ENCODE results near the gene PIGA.

PIGA gene

GRCh38 chrX:15335135-15336022 lies at the start of gene PIGA:
Gene PIGA, minus strand, starts transcription at chrX:15335523. Its CDS starts 3,593 bp downstream, at chrX:15331930.
- peak; percentile 97 for DNase-seq

DNA sequence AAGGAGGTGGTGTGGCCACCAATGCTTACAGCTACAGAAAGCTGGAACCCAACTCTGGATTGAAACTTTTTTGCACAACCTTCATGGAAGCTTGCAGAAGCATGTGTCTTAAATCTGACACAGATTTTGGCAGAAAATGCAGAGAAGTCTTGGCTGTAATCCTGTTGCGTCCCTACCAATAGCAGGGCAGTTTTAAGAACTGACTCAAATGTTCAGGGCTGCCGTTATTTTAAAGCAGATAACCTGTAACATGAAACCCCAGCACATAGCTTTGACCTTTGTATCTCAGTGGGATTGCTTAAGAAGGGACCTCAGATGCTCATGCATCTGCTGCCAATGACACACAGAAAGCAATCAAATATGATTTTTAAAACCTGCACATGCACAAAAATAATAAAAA lies 49.0 kb upstream of the PIGA start, which contains the start of gene VEGFD:
Gene VEGFD, minus strand, starts transcription at position 110 of the 400 bp plus-strand sequence. CDS start 467 bp downstream, outside the sequence.
- DNase-seq, result no peak

GRCh38 chrX:15382813-15383212 lies 47.5 kb upstream of the PIGA start:
- no peak for DNase-seq

DNA sequence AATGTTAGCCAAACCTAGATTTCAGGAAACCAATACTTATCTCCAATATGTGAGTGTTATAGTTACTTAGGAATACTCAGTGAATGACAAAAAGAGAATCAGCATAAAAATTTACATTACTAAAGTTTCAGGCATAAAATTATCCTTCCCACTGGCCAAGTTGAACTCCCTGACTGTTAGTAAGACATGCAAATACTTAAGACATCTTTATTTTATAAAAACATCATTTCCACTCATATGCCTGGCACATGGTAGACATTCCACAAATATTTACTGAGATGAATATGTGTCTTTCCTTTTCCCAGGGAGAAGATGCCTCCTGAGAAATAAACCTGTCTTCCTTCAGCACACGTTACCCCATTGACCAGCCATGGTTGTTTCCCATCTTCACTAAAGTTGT lies 41.6 kb upstream of the PIGA start:
- no peak for DNase-seq

GRCh38 chrX:15373976-15374375 lies 38.7 kb upstream of the PIGA start:
- no peak for DNase-seq

DNA sequence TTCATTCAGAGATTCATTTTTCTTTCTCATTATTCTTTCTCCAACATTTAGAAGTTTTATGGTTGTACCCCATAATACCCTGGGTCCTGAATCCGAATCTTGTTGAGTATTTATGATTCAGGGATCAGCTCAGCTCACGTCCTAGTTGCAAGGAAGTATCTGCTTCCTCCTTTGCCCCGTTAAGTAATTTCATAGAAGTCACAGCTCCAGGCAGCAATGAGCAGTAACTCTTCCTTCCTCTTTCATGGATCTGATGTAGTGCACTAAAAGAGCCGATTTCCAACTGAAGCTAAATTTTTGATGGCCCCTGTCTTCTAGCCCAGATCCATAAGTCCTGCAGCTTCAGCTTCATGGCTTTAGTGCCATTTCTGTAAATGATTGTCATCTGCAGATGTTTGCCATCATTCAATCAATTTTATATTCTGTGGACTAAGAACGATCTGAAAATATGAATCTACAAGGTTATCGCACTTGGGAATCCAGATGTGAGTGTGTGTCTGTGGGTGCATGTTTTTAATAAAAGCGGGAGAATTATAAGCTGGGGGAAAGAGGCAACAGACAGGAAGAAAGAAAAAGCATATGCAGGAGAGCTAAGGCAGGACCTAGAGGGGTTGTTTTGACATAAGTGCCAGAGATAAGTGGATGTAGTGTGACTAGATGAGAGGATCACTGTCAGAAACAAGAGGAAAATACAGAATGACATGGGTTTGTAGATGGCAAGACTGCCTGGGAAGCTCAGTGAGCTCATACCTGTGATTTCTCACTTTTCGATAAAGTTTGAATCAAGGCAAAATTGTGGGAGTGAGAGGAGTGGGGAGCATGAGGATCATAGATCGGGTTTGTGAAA lies 31.4 kb upstream of the PIGA start:
- DNase-seq, result no peak

GRCh38 chrX:15359701-15360100 lies 24.4 kb upstream of the PIGA start:
- DNase-seq, result no peak

GRCh38 chrX:15358533-15358932 lies 23.2 kb upstream of the PIGA start:
- no peak for DNase-seq

GRCh38 chrX:15356444-15356843 lies 21.1 kb upstream of the PIGA start:
- DNase-seq, result no peak

- no peak for DNase-seq
Observed at GRCh38 chrX:15350329-15350996, 15.1 kb upstream of the PIGA start.

DNA sequence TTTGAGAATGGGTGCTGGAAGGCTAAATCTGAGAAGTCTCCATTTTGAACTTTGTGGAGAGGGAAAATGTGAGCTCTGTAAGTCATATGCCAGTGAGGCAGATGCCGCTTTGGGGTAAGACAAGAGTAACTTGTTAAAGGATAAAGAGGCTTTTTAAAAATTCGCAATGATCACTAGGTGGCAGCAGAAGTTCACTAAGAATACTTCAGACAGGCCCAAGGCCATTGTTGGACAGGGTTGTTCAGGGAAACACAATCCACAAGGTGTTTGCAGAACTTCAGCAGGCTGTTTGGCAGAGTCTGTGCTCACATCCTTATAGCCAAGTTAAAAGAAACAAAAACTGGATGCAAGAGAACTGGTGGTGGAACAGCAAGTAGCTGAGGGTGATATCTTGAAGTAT lies 13.7 kb upstream of the PIGA start:
- DNase-seq, result peak; percentile 29

- no peak for DNase-seq
Observed at GRCh38 chrX:15345976-15346375, 10.7 kb upstream of the PIGA start.

DNA sequence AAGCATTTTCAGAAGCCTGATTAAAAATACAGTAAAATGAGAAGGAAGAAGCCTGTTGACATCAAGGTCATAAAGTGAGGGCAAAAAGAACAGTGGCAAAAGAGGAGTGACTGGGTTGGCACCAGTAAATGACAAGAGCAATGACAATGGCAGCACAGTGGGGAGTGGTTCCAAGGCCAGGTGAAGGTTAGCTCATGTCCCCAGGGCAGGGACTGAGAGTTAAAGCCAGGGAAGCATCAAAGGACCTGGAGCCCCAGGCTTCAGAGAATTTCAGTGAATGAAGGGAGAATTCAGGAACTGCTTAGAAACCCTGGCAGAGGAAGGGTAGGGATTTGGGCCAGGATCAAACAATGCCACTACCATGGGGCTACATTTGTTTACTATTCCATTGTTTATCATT lies 8.8 kb upstream of the PIGA start:
- DNase-seq, result no peak

GRCh38 chrX:15343075-15343476 lies 7.8 kb upstream of the PIGA start:
- no peak for DNase-seq

- DNase-seq, result no peak
Observed at GRCh38 chrX:15340867-15341266, 5.5 kb upstream of the PIGA start.

DNA sequence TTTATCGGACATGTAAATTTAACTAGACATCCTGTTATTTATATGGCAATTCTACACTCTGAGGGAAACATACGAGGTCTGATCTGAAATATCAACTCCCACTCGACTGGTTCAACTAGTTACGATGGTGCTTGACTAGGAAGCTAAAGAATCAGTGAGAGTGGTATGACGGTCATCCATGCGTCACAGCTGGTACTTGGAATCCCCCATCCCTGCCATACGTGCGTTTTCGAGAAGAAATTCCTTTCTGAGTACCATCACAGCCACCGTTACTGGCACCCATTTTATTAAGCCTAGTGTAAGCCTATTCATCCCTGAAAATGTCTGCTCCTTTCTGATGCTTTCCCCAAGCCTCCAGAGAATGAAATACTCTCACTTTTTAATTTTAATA lies 695 bp upstream of the PIGA start:
- DNase-seq, result peak; percentile 28

DNA sequence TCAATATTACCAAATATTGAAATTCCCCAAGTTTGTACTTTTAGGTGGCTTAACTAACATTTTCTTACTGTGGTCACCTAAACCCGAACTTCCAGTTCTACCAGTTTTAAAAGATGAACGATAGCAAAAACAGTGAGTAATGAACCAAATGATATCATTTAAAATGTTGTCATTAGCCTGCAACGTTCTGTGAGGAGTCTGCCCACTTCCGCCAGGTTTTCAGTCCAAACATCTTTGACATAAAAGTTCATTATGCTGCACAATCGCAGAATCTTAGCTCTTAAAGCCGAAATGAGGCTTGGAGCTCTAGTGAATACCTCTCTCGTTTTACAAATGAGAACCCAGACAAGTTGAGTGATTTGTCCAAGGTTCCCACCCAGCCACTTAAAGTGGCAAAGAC lies 762 bp downstream of the PIGA start:
- DNase-seq, result no peak

GRCh38 chrX:15328821-15329220 lies 6.5 kb downstream of the PIGA start:
- DNase-seq, result no peak

- DNase-seq, result no peak
Observed at GRCh38 chrX:15328131-15328530, 7.2 kb downstream of the PIGA start.

DNA sequence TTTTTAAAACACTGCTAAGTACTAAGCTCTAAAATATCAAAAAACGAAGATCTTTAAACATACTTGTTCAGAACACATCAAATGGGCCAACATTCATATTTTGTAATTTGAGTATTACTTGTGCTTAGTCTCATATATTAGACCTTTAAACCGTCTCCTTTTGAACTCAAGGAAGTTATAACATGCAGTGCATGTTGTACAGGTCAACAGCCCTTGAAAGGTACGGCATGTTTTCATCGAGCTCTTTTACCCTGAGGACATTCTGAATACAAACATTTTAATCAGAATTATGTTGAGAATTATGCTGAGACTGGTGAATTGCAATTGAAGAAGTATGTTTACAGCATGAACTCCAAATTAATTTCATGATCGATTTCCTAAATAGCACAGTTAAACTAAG lies 12.9 kb downstream of the PIGA start:
- DNase-seq, result no peak

DNA sequence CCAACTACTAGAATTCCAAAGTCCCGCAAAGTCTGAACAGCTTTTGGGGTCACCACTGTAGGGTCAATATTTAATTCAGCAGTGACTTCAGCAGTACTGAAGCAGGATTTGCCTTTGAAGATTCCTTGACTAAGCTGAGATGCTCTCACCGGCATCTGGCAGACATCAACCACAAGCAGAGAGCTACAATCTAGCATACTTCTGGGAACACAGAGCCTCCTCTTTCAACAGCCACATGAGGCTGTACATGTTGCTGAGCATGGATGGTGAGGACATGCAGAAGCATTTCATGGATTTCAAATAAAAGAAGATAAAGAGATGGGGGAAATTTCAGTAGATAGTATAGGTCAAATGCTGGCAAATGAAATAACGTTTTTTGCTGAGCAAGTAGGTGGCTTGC lies 13.3 kb downstream of the PIGA start:
- DNase-seq, result no peak

- DNase-seq, result no peak
Observed at GRCh38 chrX:15321447-15321846, 13.9 kb downstream of the PIGA start.

DNA sequence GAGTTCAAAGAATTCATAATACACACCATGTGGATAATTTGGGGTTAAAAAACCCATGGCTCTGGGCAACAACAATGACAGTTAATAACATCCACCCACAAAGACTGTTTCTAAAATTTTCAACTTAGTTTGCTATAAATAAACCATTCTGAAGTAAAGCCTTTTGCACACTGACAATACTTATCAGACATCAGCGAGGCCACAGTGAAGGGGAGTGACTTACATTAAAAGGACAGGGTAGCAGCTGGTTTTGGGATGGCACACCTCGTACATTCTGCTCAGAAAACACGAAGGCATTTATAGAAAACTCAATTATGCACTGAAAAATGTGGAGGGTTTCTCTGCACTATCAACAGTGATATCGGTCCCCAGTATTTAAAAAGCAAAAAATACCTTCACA lies 15.0 kb downstream of the PIGA start:
- DNase-seq, result no peak
